DMS114 treated with DMSO at 0.1 percent for 48 hours (cell line): ENCODE data around the gene ZNF597.

Experiments used
- DNase-seq: peaks from one replicate; lab custom pipeline; 2025; ENCODE audit not compliant: unreplicated experiment; lab: John Stamatoyannopoulos, UW

Gene ZNF597

GRCh38 chr16:3457434-3458252 lies 14.3 kb upstream of the ZNF597 start:
- DNase-seq, result peak; percentile 65

GRCh38 chr16:3454631-3455147 lies 11.4 kb upstream of the ZNF597 start:
- no peak for DNase-seq

GRCh38 chr16:3454093-3454492 lies 10.8 kb upstream of the ZNF597 start:
- DNase-seq, result no peak

DNA sequence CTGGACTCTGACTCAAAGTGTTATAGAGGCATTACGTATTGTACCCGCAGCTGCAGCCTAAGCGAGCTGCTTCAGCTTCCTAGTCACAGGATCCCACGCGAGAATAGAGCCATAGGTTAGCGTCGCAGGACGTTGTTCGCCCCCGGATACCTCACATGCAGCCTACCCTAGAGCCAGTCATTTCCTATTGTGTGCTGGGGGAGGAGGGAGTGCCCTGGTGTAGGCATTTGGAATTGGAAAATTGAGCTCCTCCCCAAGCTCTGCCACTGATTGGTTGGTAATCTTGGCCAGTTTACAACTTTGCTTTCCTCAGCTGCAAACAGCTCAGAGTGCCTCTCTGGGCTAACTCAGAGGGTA lies 706 bp upstream of the ZNF597 start:
- peak; percentile 24 for DNase-seq

GRCh38 chr16:3439637-3440036 lies 3.7 kb downstream of the ZNF597 start:
- DNase-seq, result no peak

DNA sequence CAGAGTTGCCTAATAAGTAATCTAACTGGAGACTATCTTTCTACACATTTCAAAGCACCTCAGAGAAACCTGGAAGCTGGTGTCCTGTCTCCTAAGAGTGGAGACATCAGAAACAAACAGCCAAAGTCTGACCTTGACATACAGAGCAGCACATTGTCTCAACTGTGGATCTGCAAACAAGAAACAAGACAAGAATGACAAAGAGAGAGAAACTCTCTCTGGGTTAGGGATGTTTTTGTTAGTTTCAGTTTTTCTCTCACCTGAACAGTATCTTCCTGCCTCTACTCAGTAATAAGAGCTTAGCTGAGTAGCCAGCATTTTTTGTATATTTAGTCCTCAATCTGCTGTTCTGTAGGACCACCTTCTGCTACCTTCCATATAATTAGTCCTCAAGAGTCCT lies 8.9 kb downstream of the ZNF597 start:
- no peak for DNase-seq

- no peak for DNase-seq
Measured at GRCh38 chr16:3431779-3432219, 11.5 kb downstream of the ZNF597 start.

- DNase-seq, result no peak
Measured at GRCh38 chr16:3413730-3414379, 29.4 kb downstream of the ZNF597 start.

GRCh38 chr16:3408561-3409197 lies 34.6 kb downstream of the ZNF597 start:
- no peak for DNase-seq

GRCh38 chr16:3401719-3402397 lies 41.4 kb downstream of the ZNF597 start:
- DNase-seq, result peak; percentile 11

DNA sequence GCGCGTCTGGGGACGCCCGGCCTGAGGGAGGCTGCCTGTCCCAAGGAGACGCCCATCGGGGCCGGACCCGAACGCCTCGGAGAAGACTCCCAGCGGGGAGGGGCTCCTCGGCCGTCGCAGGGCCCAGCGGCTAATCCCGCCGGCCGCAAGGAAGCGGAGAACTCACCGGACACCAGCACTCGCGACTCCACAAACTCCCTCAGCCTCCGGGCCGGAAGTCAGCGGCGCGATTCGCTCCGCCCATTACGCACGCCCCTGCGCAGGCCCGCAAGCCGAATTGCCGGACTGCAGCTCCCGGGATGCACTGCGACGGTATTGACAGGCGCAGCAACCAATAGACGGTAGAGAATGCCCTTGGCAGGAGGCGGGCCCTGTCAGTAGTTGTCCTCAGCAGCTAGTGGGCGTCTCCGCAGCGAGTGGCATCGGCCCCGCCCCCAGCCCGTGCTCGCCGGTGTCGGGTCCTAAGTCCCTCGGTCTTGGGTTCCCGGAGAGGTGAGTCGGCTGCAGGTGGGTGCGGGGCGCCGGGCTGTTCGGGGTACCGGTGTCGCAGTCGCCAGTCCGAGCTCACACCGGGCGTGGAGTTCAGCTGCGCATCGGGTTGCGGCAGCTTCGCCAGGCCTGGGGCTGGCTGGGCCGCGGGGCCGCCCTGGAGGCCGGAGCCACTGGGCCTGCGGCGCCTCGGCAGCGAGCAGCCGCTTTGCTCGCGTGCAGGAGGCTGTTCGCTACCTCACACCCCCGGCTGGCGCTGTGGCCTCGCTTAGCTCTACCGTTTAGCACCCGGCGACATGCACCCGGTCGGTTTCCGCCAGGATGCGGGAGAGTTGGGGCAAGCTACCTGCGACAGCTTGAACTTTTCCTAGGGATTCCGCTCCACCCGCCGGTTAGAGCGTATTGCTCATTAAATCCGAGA lies 42.3 kb downstream of the ZNF597 start, which contains the start of the genes ZNF174 and ZSCAN32:
Gene ZNF174 (plus strand): TSS at position 437 of the 910 bp plus-strand sequence. CDS start 790 bp downstream, outside the sequence.
Gene ZSCAN32 (minus strand): TSS at position 226 of the 910 bp plus-strand sequence. CDS start 3,447 bp downstream, outside the sequence.
- DNase-seq, result peak; percentile 94

- no peak for DNase-seq
Measured at GRCh38 chr16:3400446-3400778, 42.9 kb downstream of the ZNF597 start.

DNA sequence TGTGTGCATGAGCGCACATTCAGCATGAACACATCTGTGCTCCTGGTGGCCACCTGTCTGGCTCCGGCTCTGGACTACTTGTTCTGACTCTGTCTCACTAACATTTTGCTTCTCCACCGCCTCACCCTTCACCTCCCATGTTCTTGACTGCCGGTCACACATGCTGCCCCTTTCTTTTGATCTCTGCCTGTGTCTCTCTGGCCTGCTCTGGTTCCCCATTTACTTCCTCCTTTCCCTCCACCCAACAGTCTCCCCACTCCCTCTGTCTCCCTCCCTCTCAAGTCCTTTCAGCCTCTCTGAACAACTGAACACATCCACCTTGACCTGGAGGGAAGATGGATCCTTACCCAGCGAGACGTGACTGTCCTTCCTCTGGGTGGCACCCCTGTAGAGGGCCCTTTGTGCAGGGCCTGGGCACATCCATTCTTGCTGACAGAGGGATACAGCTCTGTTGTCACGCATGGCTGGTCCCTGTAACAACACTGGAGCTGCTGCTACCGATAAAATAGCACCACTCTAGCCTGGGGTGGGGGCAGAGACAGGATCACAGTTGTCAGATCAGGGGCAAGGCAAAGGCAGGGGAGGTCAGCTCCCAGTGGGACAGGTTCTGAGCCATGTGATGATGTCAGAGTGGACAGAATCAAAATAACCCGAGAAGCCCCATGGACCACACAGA lies 53.5 kb downstream of the ZNF597 start:
- no peak for DNase-seq

GRCh38 chr16:3388325-3388724 lies 55.0 kb downstream of the ZNF597 start:
- no peak for DNase-seq

GRCh38 chr16:3383045-3383448 lies 60.3 kb downstream of the ZNF597 start:
- no peak for DNase-seq
